GM18858 (cell line): ENCODE data around the gene RPP38.

Experiments used
- ATAC-seq: cut with Tn5 transposase; IDR thresholded peaks from one replicate; pipeline ENCODE4 v1.9.1; 2021; ENCODE audit not compliant: unreplicated experiment

RPP38 gene

GRCh38 chr10:15097011-15097812, at the start of gene RPP38:
TSS of gene RPP38 (plus strand) at chr10:15097355. CDS start at chr10:15103315, 5,960 bp downstream.
- ATAC-seq: peak; percentile 74

GRCh38 chr10:15049533-15049932, 47.6 kb upstream of the RPP38 start:
- no peak for ATAC-seq

- ATAC-seq: no peak
These were observed 45.0 kb upstream of the RPP38 start for GRCh38 chr10:15052121-15052520.

GRCh38 chr10:15053061-15053460, 44.1 kb upstream of the RPP38 start:
- no peak for ATAC-seq

GRCh38 chr10:15058689-15059088, 38.5 kb upstream of the RPP38 start:
- ATAC-seq: no peak

- no peak for ATAC-seq
These were observed 37.2 kb upstream of the RPP38 start for GRCh38 chr10:15059914-15060313.

GRCh38 chr10:15060638-15061037, 36.5 kb upstream of the RPP38 start:
- ATAC-seq: no peak

- no peak for ATAC-seq
These were observed 30.0 kb upstream of the RPP38 start for GRCh38 chr10:15067154-15067553.

- no peak for ATAC-seq
These were observed 28.4 kb upstream of the RPP38 start for GRCh38 chr10:15068802-15069201.

- ATAC-seq: no peak
These were observed 27.9 kb upstream of the RPP38 start for GRCh38 chr10:15069230-15069629.

GRCh38 chr10:15072358-15072757, 24.8 kb upstream of the RPP38 start:
- ATAC-seq: no peak

- ATAC-seq: no peak
These were observed 21.7 kb upstream of the RPP38 start for GRCh38 chr10:15075421-15075820.

- no peak for ATAC-seq
These were observed 13.3 kb upstream of the RPP38 start for GRCh38 chr10:15083674-15084501.

- ATAC-seq: no peak
These were observed 12.6 kb upstream of the RPP38 start for GRCh38 chr10:15084502-15084922.

GRCh38 chr10:15088428-15089261, 8.5 kb upstream of the RPP38 start, which contains the start of gene ACBD7:
TSS of gene ACBD7 (minus strand) at chr10:15088776. CDS start at chr10:15088728, 48 bp downstream.
- peak; percentile 96 for ATAC-seq

- ATAC-seq: no peak
These were observed 5.7 kb upstream of the RPP38 start for GRCh38 chr10:15091418-15091817.

- no peak for ATAC-seq
These were observed 4.2 kb upstream of the RPP38 start for GRCh38 chr10:15092855-15093408.

- no peak for ATAC-seq
These were observed 519 bp upstream of the RPP38 start for GRCh38 chr10:15096661-15097010.

- no peak for ATAC-seq
These were observed 2.7 kb downstream of the RPP38 start for GRCh38 chr10:15099886-15100285.

- ATAC-seq: no peak
These were observed 6.4 kb downstream of the RPP38 start for GRCh38 chr10:15103513-15103912.
